D721Med (cell line): ENCODE data around the gene TMC7.

Experiments used
- DNase-seq: peaks from one replicate; pipeline ENCODE4 v3.0.0; 2011; ENCODE audit warnings: low spot score; ENCODE audit not compliant: insufficient read length
- FAIRE-seq: peaks from 2 replicates; lab custom pipeline; 2011; peaks lifted over from hg19 to GRCh38; lab: Jason Lieb, UNC
- CTCF ChIP-seq: IDR thresholded peaks from 2 replicates; pipeline ENCODE4 v1.5.1; 2012; ENCODE audit warnings: mild to moderate bottlenecking, control low read depth; ENCODE audit not compliant: insufficient read depth; ENCODE audit errors: missing control alignments

TMC7 gene

GRCh38 chr16:19071811-19072777 is 88.4 kb downstream of the TMC7 start:
- FAIRE-seq (no peak), DNase-seq (no peak)
- peak; percentile 66 for TF ChIP-seq CTCF

- TF ChIP-seq CTCF: no peak
- FAIRE-seq (no peak), DNase-seq (no peak)
Measured at GRCh38 chr16:19073344-19073743, 89.6 kb downstream of the TMC7 start.

GRCh38 chr16:19073863-19074262 is 90.1 kb downstream of the TMC7 start:
- DNase-seq (no peak), FAIRE-seq (no peak)
- TF ChIP-seq CTCF: no peak

DNA sequence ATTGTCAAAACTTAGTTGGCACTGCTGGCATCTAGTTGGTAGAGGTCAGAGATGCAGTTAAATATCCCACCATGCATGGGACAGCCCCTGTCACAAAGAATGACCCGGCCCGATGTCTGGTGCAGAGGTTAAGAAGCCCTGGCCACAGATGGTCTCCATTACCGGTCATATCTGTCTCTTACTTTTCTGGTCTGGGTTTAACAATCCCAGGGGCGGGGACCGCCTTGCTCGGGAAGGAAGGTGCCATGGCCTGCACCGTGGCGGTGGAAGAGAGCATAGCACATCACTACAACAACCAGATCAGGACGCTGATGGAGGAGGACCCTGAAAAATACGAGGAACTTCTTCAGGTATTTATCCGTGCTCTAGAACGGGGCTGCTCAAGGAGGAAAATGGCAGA is 91.8 kb downstream of the TMC7 start:
- no peak for TF ChIP-seq CTCF
- DNase-seq: no peak
- FAIRE-seq: no peak

DNA sequence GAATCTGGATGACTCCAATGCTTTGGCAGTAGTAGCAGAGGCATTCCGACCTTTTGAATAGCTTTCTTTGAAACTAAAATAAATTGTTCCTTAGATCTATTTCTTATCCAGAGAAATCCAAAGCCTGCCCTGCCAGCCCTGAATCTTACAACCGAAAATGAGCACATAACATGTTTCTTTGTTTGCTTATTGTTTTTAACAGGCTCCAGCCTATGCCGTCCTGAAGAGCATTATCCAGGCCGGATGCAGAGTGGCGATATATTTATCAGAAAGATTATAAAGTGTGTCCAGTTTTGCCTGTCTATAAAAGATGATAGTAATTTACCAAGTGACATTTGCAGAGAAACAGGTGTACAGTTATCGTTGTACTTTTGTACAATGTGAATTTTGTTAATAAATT is 94.1 kb downstream of the TMC7 start:
- DNase-seq: no peak
- FAIRE-seq: no peak
- no peak for TF ChIP-seq CTCF

- DNase-seq (no peak), FAIRE-seq (no peak)
- TF ChIP-seq CTCF: no peak
Measured at GRCh38 chr16:19083670-19084069, 99.9 kb downstream of the TMC7 start.

DNA sequence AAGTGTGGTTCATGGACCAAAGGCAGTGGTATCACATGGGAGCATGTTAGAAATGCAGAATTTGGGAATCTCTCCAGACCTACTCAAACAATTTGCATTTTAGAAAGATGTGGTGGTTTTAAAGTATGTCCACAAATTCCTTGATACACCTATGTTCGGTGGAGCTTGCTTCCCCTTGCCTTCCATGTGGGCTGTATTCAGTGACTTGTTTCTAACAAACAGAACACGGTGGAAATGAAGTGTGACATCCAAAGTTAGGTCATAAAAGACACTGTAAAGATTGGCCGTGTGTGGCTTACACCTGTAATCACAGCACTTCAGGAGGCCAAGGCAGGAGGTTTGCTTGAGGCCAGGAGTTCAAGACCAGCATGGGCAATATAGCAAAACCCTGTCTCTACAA is 100.4 kb downstream of the TMC7 start:
- FAIRE-seq (no peak), DNase-seq (no peak)
- TF ChIP-seq CTCF: no peak
